HuH-7.5 (cell line): ENCODE data around the gene ECPAS.
A peak's percentile ranks its signal among the peaks of the same experiment; 100 is the strongest.
"Not testable (repeated sequence)": the region's sequence is repeated elsewhere in the genome, so short reads cannot be mapped to it uniquely, and the experiment has no call there.

Experiments
- DNase-seq: peaks from one replicate; pipeline ENCODE4 v3.0.0; 2011; ENCODE audit warnings: low spot score

The ECPAS gene

GRCh38 chr9:111483858-111484571 is at the start of gene ECPAS:
Gene ECPAS, minus strand, starts transcription at chr9:111484383. Its CDS starts 11,465 bp downstream, at chr9:111472918.
- DNase-seq, result peak; percentile 89

- DNase-seq, result no peak
These were observed 49.1 kb upstream of the ECPAS start for GRCh38 chr9:111533099-111533790.

GRCh38 chr9:111531716-111532115 is 47.5 kb upstream of the ECPAS start:
- no peak for DNase-seq

- no peak for DNase-seq
These were observed 45.6 kb upstream of the ECPAS start for GRCh38 chr9:111529787-111530186.

GRCh38 chr9:111527347-111527746 is 43.2 kb upstream of the ECPAS start:
- no peak for DNase-seq

- DNase-seq, result no peak
These were observed 41.1 kb upstream of the ECPAS start, which contains the start of gene ZNF483 for GRCh38 chr9:111525056-111525977. Gene ZNF483, plus strand, starts transcription at chr9:111525179. Its CDS starts 2,217 bp downstream, at chr9:111527396.

GRCh38 chr9:111524731-111525055 is 40.5 kb upstream of the ECPAS start:
- no peak for DNase-seq

GRCh38 chr9:111516061-111516465 is 31.9 kb upstream of the ECPAS start:
- no peak for DNase-seq

- DNase-seq, result no peak
These were observed 30.8 kb upstream of the ECPAS start for GRCh38 chr9:111514967-111515366.

- not testable (repeated sequence) for DNase-seq
These were observed 27.4 kb upstream of the ECPAS start for GRCh38 chr9:111511581-111511980.

GRCh38 chr9:111502506-111502905 is 18.3 kb upstream of the ECPAS start:
- no peak for DNase-seq

GRCh38 chr9:111501648-111502047 is 17.5 kb upstream of the ECPAS start:
- DNase-seq, result no peak

GRCh38 chr9:111501005-111501562 is 16.9 kb upstream of the ECPAS start:
- no peak for DNase-seq

GRCh38 chr9:111497196-111497595 is 13.0 kb upstream of the ECPAS start:
- DNase-seq, result not testable (repeated sequence)

GRCh38 chr9:111484572-111484894 is 350 bp upstream of the ECPAS start:
- no peak for DNase-seq

- DNase-seq, result peak; percentile 63
These were observed 735 bp downstream of the ECPAS start for GRCh38 chr9:111483439-111483857.

- DNase-seq, result peak; percentile 71
These were observed 1.3 kb downstream of the ECPAS start for GRCh38 chr9:111482694-111483438.

- peak; percentile 40 for DNase-seq
These were observed 2.1 kb downstream of the ECPAS start for GRCh38 chr9:111481885-111482636.

GRCh38 chr9:111477677-111478076 is 6.5 kb downstream of the ECPAS start:
- DNase-seq, result no peak

- no peak for DNase-seq
These were observed 9.0 kb downstream of the ECPAS start for GRCh38 chr9:111475195-111475594.

- no peak for DNase-seq
These were observed 9.8 kb downstream of the ECPAS start for GRCh38 chr9:111474385-111474784.
